Keratinocyte (primary cell): ENCODE data around the gene TMEM120B. TPM values are rescaled to one million over a fixed set of nuclear protein-coding genes. Genes with fewer than 3 reads are reported as not detected.

ENCODE experiments used
- DNase-seq: peaks from one replicate; pipeline ENCODE4 v3.0.0-alpha.2; 2011; ENCODE audit warnings: low read depth, missing footprints, low spot score
- FAIRE-seq: peaks from 2 replicates; lab custom pipeline; 2011; peaks lifted over from hg19 to GRCh38; lab: Jason Lieb, UNC
- H2AFZ ChIP-seq: 2 replicates; pipeline ENCODE4 v1.6.0; 2012; ENCODE audit warnings: low read length, control low read depth, inconsistent platforms; ENCODE audit not compliant: control insufficient read depth
- H3K27ac ChIP-seq: 2 replicates; pipeline ENCODE4 v1.5.1; 2011; ENCODE audit warnings: low read length; ENCODE audit not compliant: control insufficient read depth, insufficient read depth
- H3K27me3 ChIP-seq: 3 replicates; pipeline ENCODE4 v1.6.0; 2011; ENCODE audit warnings: low read length; ENCODE audit not compliant: control insufficient read depth, insufficient read depth; ENCODE audit errors: extremely low read depth
- H3K36me3 ChIP-seq, 2 experiments: 2 replicates in 1 of 2; 3 replicates in 1 of 2; pipeline ENCODE4 v1.5.1; 2011; ENCODE audit warnings: low read length in 2 of 2, mild to moderate bottlenecking in 1 of 2; ENCODE audit not compliant: control insufficient read depth in 2 of 2, insufficient read depth in 2 of 2; ENCODE audit errors: extremely low read depth in 1 of 2
- H3K4me1 ChIP-seq: 3 replicates; pipeline ENCODE4 v1.5.1; 2011; ENCODE audit warnings: low read length; ENCODE audit not compliant: control insufficient read depth, insufficient read depth; ENCODE audit errors: extremely low read depth
- H3K4me2 ChIP-seq: 3 replicates; pipeline ENCODE4 v1.6.0; 2011; ENCODE audit warnings: low read depth, low read length; ENCODE audit not compliant: control insufficient read depth, insufficient read depth; ENCODE audit errors: extremely low read depth
- H3K4me3 ChIP-seq, 3 experiments: fragments of 200-600 bp in 1 of 3; sonication (generic) in 1 of 3; 2 replicates in 2 of 3; 3 replicates in 1 of 3; pipeline ENCODE4 v1.5.1; 2011 to 2016; ENCODE audit warnings: low read length in 3 of 3, mild to moderate bottlenecking in 3 of 3, control low read depth in 2 of 3, inconsistent platforms in 1 of 3, low read depth in 1 of 3, mixed read lengths in 1 of 3, mixed run types in 1 of 3, moderate library complexity in 1 of 3; ENCODE audit not compliant: control insufficient read depth in 2 of 3, insufficient read depth in 2 of 3; ENCODE audit errors: extremely low read depth in 1 of 3
- H3K79me2 ChIP-seq: 2 replicates; pipeline ENCODE4 v1.6.0; 2012; ENCODE audit warnings: low read length; ENCODE audit not compliant: control insufficient read depth, insufficient read depth
- H3K9ac ChIP-seq: 3 replicates; pipeline ENCODE4 v1.6.0; 2011; ENCODE audit warnings: low read length; ENCODE audit not compliant: control insufficient read depth, insufficient read depth; ENCODE audit errors: extremely low read depth
- H3K9me1 ChIP-seq: 3 replicates; pipeline ENCODE4 v1.6.0; 2011; ENCODE audit warnings: low read length; ENCODE audit not compliant: control insufficient read depth, insufficient read depth; ENCODE audit errors: extremely low read depth
- H3K9me3 ChIP-seq: 2 replicates; pipeline ENCODE4 v1.5.1; 2012; ENCODE audit warnings: low read depth, low read length; ENCODE audit not compliant: control insufficient read depth
- H4K20me1 ChIP-seq: 3 replicates; pipeline ENCODE4 v1.6.0; 2011; ENCODE audit warnings: low read length; ENCODE audit not compliant: control insufficient read depth, insufficient read depth; ENCODE audit errors: extremely low read depth
- CTCF ChIP-seq, 3 experiments: IDR thresholded peaks in 1 of 3; conservative IDR thresholded peaks in 1 of 3; optimal IDR thresholded peaks in 1 of 3; 2 replicates in 2 of 3; 3 replicates in 1 of 3; pipeline versions ENCODE3 to v1.5.1; 2011; ENCODE audit warnings: low read length in 3 of 3, mild to moderate bottlenecking in 3 of 3, moderate library complexity in 2 of 3, control low read depth in 1 of 3, inconsistent platforms in 1 of 3; ENCODE audit not compliant: insufficient read depth in 2 of 3; ENCODE audit errors: extremely low read depth in 1 of 3
- EZH2 ChIP-seq: IDR thresholded peaks from one replicate; pipeline ENCODE4 v1.6.1; 2012; ENCODE audit warnings: inconsistent platforms, mild to moderate bottlenecking, low read length, moderate library complexity
- dilution Hi-C: fragments of 300-500 bp; cut with MboI; formaldehyde crosslinking; loops from one replicate; pipeline ENCODE4 v1.7.0; 2020; ENCODE audit warnings: low sequenced_read_pairs; ENCODE audit not compliant: extremely low pct_ligation_motif_present
- polyA plus RNA-seq, 5 experiments: library from polyadenylated mRNA; depleted of rRNA in 3 of 5; stranded (reverse) in 3 of 5; stranded (forward) in 1 of 5; unstranded in 1 of 5; fragments of >200 nt; gene quantifications; 1 replicate in 1 of 5; 2 replicates in 3 of 5; 3 replicates in 1 of 5; pipeline versions ENCODE4 v1.2.1 to v1.2.3, GENCODE V29; 2011 to 2012; ENCODE audit warnings: missing spikeins in 2 of 5, low read depth in 1 of 5, low replicate concordance in 1 of 5

TMEM120B gene
- polyA plus RNA-seq, 1 donor (not counting 4 experiments of a cell fraction or from before 2014, with no cell fraction given), result 6.9 TPM

GRCh38 chr12:121793440-121793837 lies 80.9 kb downstream of the TMEM120B start, which contains the start of gene RHOF:
RHOF (minus strand) TSS chr12:121793688; CDS start chr12:121793633, 55 bp downstream.
- Histone ChIP-seq H3K4me2 (peak within 1 kb of the TSS; percentile 88), H3K9ac (peak within 1 kb of the TSS; percentile 69), H4K20me1 (no peaks in the 10 kb centered on the region), H3K36me3 (peaks cover 5 to 6% of the 10 kb centered on the region in 2 experiments), H3K9me1 (no peaks in the 10 kb centered on the region), H3K27ac (peak within 1 kb of the TSS; percentile 57), H3K4me1 (peaks cover 36% of the 10 kb centered on the region), H3K9me3 (no peaks in the 10 kb centered on the region), H3K4me3 (peak within 1 kb of the TSS; percentile 39 to 67 (median 60)), H3K27me3 (no peaks in the 10 kb centered on the region), H2AFZ (peak within 1 kb of the TSS; percentile 89), H3K79me2 (peaks cover 5% of the 10 kb centered on the region)
- FAIRE-seq, result no peak
- DNase-seq, result no peak
- dilution Hi-C loops, result no loop called here
- TF ChIP-seq CTCF (optimal IDR thresholded peaks at IDR 0.05 in 1 of 3, IDR thresholded peaks at IDR 0.05 in 1 of 3, conservative IDR thresholded peaks at IDR 0.05 in 1 of 3; ENCODE audit: extremely low read depth in 1 of 3, insufficient read depth in 2 of 3, low read length in 3 of 3) (no peak), EZH2 (no peak)

GRCh38 chr12:121793838-121794533 lies 81.4 kb downstream of the TMEM120B start:
- Histone ChIP-seq H3K9me3 (no peaks in the 10 kb centered on the region), H2AFZ (peak overlapping the region; percentile 89), H4K20me1 (no peaks in the 10 kb centered on the region), H3K4me3 (peak overlapping the region; percentile 39 to 67 (median 60)), H3K27me3 (no peaks in the 10 kb centered on the region), H3K36me3 (peaks cover 5 to 6% of the 10 kb centered on the region in 2 experiments), H3K79me2 (peaks cover 5% of the 10 kb centered on the region), H3K9ac (peak overlapping the region; percentile 69), H3K4me1 (peaks cover 42% of the 10 kb centered on the region), H3K9me1 (no peaks in the 10 kb centered on the region), H3K27ac (peak overlapping the region; percentile 57), H3K4me2 (peak overlapping the region; percentile 88)
- dilution Hi-C loops, result no loop called here
- DNase-seq (peak; percentile 76), FAIRE-seq (no peak)
- TF ChIP-seq EZH2, result no peak
- peak in 2 of 3 experiments; percentile 97 to 100 for TF ChIP-seq CTCF (optimal IDR thresholded peaks at IDR 0.05 in 1 of 3, IDR thresholded peaks at IDR 0.05 in 1 of 3, conservative IDR thresholded peaks at IDR 0.05 in 1 of 3; ENCODE audit: extremely low read depth in 1 of 3, insufficient read depth in 2 of 3, low read length in 3 of 3)
